OCI-LY7 (cell line): Measurements from ENCODE around the gene PDXDC1. TPM values are rescaled to one million over a fixed set of nuclear protein-coding genes. Genes with fewer than 3 reads are reported as not detected.

Experiments used
- BruUV-seq: library from RNA; stranded (reverse); fragments of 400-500 nt; replicated peaks from 2 replicates; lab custom pipeline; 2021; lab: Mats Ljungman, UMichigan
- CTCF ChIA-PET: fragments of 300-600 bp; sonication (Branson Sonifier 250); formaldehyde crosslinking; loops from one replicate; lab custom pipeline; 2022; ENCODE audit warnings: antibody characterized with exemption; ENCODE audit not compliant: unreplicated experiment; lab: Charles Lee
- POLR2A ChIA-PET: fragments of 300-600 bp; sonication (Branson Sonifier 250); formaldehyde crosslinking; loops from one replicate; lab custom pipeline; 2022; ENCODE audit warnings: antibody characterized with exemption; lab: Charles Lee
- DNase-seq: peaks from one replicate; pipeline ENCODE4 v3.0.0-alpha.2; 2015; ENCODE audit warnings: low spot score
- H2AFZ ChIP-seq: fragments of 200-600 bp; sonication (generic), shearing (Covaris generic); 2 replicates; pipeline ENCODE4 v1.6.1; 2014; ENCODE audit warnings: mild to moderate bottlenecking, antibody characterized with exemption, low read length, moderate library complexity
- H3K27ac ChIP-seq: fragments of 200-600 bp; sonication (generic); 2 replicates; pipeline ENCODE4 v1.5.1; 2014; ENCODE audit warnings: mixed run types, low read depth, mild to moderate bottlenecking, moderate library complexity, low read length, inconsistent platforms; ENCODE audit not compliant: poor library complexity, severe bottlenecking
- H3K36me3 ChIP-seq: fragments of 200-600 bp; sonication (generic); 2 replicates; pipeline ENCODE4 v1.6.1; 2014; ENCODE audit warnings: mild to moderate bottlenecking, antibody characterized with exemption, low read length, moderate library complexity, mixed read lengths; ENCODE audit not compliant: insufficient read depth
- H3K4me1 ChIP-seq: fragments of 200-600 bp; sonication (generic); 2 replicates; pipeline ENCODE4 v1.5.1; 2014; ENCODE audit warnings: mild to moderate bottlenecking, low read length; ENCODE audit not compliant: insufficient read depth, poor library complexity, severe bottlenecking
- H3K4me2 ChIP-seq: fragments of 200-600 bp; sonication (generic); 2 replicates; pipeline ENCODE4 v1.6.1; 2014; ENCODE audit warnings: mild to moderate bottlenecking, low read length
- H3K4me3 ChIP-seq: fragments of 200-600 bp; sonication (generic); 2 replicates; pipeline ENCODE4 v1.5.1; 2014; ENCODE audit warnings: mild to moderate bottlenecking, low read depth, low read length; ENCODE audit not compliant: poor library complexity, severe bottlenecking
- H3K79me2 ChIP-seq: fragments of 200-600 bp; sonication (generic); 2 replicates; pipeline ENCODE4 v1.6.1; 2016; ENCODE audit warnings: low read depth, mild to moderate bottlenecking, low read length, moderate library complexity, mixed read lengths; ENCODE audit not compliant: insufficient read depth
- H3K9me2 ChIP-seq: fragments of 200-600 bp; sonication (generic); 2 replicates; pipeline ENCODE4 v1.6.1; 2016; ENCODE audit warnings: mild to moderate bottlenecking, low read length, mixed read lengths; ENCODE audit not compliant: insufficient read depth
- H3K9me3 ChIP-seq: fragments of 200-600 bp; sonication (generic); 2 replicates; pipeline ENCODE4 v1.6.1; 2014; ENCODE audit warnings: mild to moderate bottlenecking, mixed run types, low read length, mixed read lengths
- H4K20me1 ChIP-seq: fragments of 200-600 bp; sonication (generic); 2 replicates; pipeline ENCODE4 v1.6.1; 2014; ENCODE audit warnings: mild to moderate bottlenecking, antibody characterized with exemption, low read length, moderate library complexity, mixed read lengths; ENCODE audit not compliant: insufficient read depth
- EZH2phosphoT487 ChIP-seq: fragments of 200-600 bp; sonication (generic); IDR thresholded peaks from 2 replicates; pipeline ENCODE4 v1.6.1; 2018; ENCODE audit warnings: low read depth, borderline replicate concordance, mild to moderate bottlenecking, mixed run types, antibody characterized with exemption, low read length, moderate library complexity, mixed read lengths
- intact Hi-C: fragments of 100-400 bp; cut with micrococcal nuclease; formaldehyde crosslinking; loops from one replicate; pipeline ENCODE4 v1.10.0; 2022; ENCODE audit not compliant: unreplicated experiment
- total RNA-seq, 2 experiments: library from RNA; depleted of rRNA in 1 of 2; stranded (reverse); fragments of >200 nt in 1 of 2; shearing (Covaris generic) in 1 of 2; gene quantifications; 2 replicates each; pipeline ENCODE4 v1.2.3, GENCODE V29; 2014 to 2022
- TF ChIP-seq, protein P1 (sequence below): fragments of 200-600 bp; sonication (generic); conservative IDR thresholded peaks from 2 replicates; pipeline ENCODE4 v1.5.1; 2014; ENCODE audit warnings: mild to moderate bottlenecking, antibody characterized with exemption, low read length, moderate library complexity, mixed read lengths

The PDXDC1 gene
- total RNA-seq, 2 experiments from 2014 or later: 43.0 to 83.3 TPM

- no peak overlapping the region for H3K27ac ChIP-seq
- H3K36me3 ChIP-seq: peaks cover 59% of the 10 kb centered on the region
- CTCF ChIA-PET: interaction anchor here (0.6 kb wide), 1 partner anchor 67 kb away, joined by 3 read pairs; no protein-coding TSS in a partner anchor
- no peak overlapping the region for H3K4me2 ChIP-seq
- no peaks in the 10 kb centered on the region for H3K9me3 ChIP-seq
- POLR2A ChIA-PET: no interaction called here
- no peaks in the 10 kb centered on the region for H3K4me1 ChIP-seq
- H3K9me2 ChIP-seq: no peaks in the 10 kb centered on the region
- no peaks in the 10 kb centered on the region for H4K20me1 ChIP-seq
- H3K79me2 ChIP-seq: no peaks in the 10 kb centered on the region
- BruUV-seq: no TSS peak
- TF ChIP-seq, protein P1, sequence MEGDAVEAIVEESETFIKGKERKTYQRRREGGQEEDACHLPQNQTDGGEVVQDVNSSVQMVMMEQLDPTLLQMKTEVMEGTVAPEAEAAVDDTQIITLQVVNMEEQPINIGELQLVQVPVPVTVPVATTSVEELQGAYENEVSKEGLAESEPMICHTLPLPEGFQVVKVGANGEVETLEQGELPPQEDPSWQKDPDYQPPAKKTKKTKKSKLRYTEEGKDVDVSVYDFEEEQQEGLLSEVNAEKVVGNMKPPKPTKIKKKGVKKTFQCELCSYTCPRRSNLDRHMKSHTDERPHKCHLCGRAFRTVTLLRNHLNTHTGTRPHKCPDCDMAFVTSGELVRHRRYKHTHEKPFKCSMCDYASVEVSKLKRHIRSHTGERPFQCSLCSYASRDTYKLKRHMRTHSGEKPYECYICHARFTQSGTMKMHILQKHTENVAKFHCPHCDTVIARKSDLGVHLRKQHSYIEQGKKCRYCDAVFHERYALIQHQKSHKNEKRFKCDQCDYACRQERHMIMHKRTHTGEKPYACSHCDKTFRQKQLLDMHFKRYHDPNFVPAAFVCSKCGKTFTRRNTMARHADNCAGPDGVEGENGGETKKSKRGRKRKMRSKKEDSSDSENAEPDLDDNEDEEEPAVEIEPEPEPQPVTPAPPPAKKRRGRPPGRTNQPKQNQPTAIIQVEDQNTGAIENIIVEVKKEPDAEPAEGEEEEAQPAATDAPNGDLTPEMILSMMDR: no peak
- no peak for TF ChIP-seq EZH2phosphoT487
- intact Hi-C loops: no loop called here
- DNase-seq: no peak
- no peak overlapping the region for H2AFZ ChIP-seq
- H3K4me3 ChIP-seq: no peak overlapping the region
These were observed 56.4 kb downstream of the PDXDC1 start for GRCh38 chr16:15031179-15031578.

DNA sequence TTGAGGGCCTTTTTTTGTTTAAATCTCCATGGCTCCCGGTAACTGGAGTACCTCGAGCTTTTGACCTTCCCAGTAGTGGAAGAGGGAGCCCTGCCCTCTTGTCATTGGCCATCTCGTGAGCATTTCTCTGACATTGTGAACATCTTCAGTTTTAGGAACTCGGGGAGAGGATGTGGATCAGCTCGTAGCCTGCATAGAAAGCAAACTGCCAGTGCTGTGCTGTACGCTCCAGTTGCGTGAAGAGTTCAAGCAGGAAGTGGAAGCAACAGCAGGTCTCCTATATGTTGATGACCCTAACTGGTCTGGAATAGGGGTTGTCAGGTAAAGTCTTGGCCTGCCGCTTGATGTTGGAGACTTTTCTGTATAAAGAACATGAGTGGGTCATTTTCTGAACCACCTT, 56.8 kb downstream of the PDXDC1 start:
- Histone ChIP-seq H3K4me3 (no peak overlapping the region), H3K4me2 (no peak overlapping the region), H3K79me2 (no peaks in the 10 kb centered on the region), H3K4me1 (no peaks in the 10 kb centered on the region), H3K9me3 (no peaks in the 10 kb centered on the region), H3K9me2 (no peaks in the 10 kb centered on the region), H2AFZ (no peak overlapping the region), H3K36me3 (peaks cover 63% of the 10 kb centered on the region), H4K20me1 (no peaks in the 10 kb centered on the region), H3K27ac (no peak overlapping the region)
- TF ChIP-seq, protein P1: no peak
- no peak for TF ChIP-seq EZH2phosphoT487
- ChIA-PET CTCF (interaction anchor here (0.6 kb wide), 1 partner anchor 68 kb away, joined by 3 read pairs; no protein-coding TSS in a partner anchor), POLR2A (no interaction called here)
- no peak for DNase-seq
- no TSS peak for BruUV-seq
- intact Hi-C loops: no loop called here

- POLR2A ChIA-PET: interaction anchor here (0.5 kb wide), 1 partner anchor 33 kb away, joined by 3 read pairs; no protein-coding TSS in a partner anchor
- CTCF ChIA-PET: no interaction called here
- H4K20me1 ChIP-seq: no peaks in the 10 kb centered on the region
- H3K9me3 ChIP-seq: no peaks in the 10 kb centered on the region
- no peaks in the 10 kb centered on the region for H3K79me2 ChIP-seq
- TF ChIP-seq, protein P1: no peak
- TF ChIP-seq EZH2phosphoT487: no peak
- H3K4me2 ChIP-seq: no peak overlapping the region
- H3K4me3 ChIP-seq: no peak overlapping the region
- H3K9me2 ChIP-seq: no peaks in the 10 kb centered on the region
- intact Hi-C loops: no loop called here
- no peak overlapping the region for H3K27ac ChIP-seq
- no peak for DNase-seq
- H3K36me3 ChIP-seq: peaks cover 75% of the 10 kb centered on the region
- H3K4me1 ChIP-seq: no peaks in the 10 kb centered on the region
- no TSS peak for BruUV-seq
- no peak overlapping the region for H2AFZ ChIP-seq
These were observed 57.9 kb downstream of the PDXDC1 start for GRCh38 chr16:15032547-15033308.
